HCT116 (cell line): ENCODE results near the gene FAM193A. TPM values are rescaled to one million over a fixed set of nuclear protein-coding genes. Genes with fewer than 3 reads are reported as not detected.

Source experiments
- ATAC-seq: fragments of 200-7000 bp; cut with Tn5 transposase; 2 replicates; pipeline ENCODE4 v1.9.1; 2020; ENCODE audit warnings: mild to moderate bottlenecking, moderate library complexity
- BruUV-seq: library from RNA; stranded (reverse); fragments of 400-500 nt; replicated peaks from 2 replicates; lab custom pipeline; 2021; lab: Mats Ljungman, UMichigan
- CTCF ChIA-PET: fragments of 300-600 bp; sonication (Branson Sonifier 250); formaldehyde crosslinking; loops from one replicate; lab custom pipeline; 2021; ENCODE audit warnings: antibody characterized with exemption; lab: Charles Lee
- POLR2A ChIA-PET: fragments of 300-600, 350-600 bp; sonication (Branson Sonifier 250); formaldehyde crosslinking; loops from one replicate; lab custom pipeline; 2021; ENCODE audit warnings: antibody characterized with exemption; lab: Charles Lee
- RAD21 ChIA-PET, 2 experiments: fragments of 300-600 bp; sonication (Branson Sonifier 250); formaldehyde crosslinking; loops; one replicate each; lab custom pipeline; 2023; ENCODE audit warnings: low total read pairs in 2 of 2; ENCODE audit not compliant: uncharacterized antibody in 2 of 2, unreplicated experiment in 2 of 2, low non-redundant PET in 1 of 2; lab: Charles Lee
- DNase-seq: peaks from one replicate; pipeline ENCODE4 v3.0.0-alpha.2; 2010; ENCODE audit warnings: low read depth, low spot score
- H2AFZ ChIP-seq: fragments of 200-600 bp; shearing (Covaris generic), sonication (generic); 2 replicates; pipeline ENCODE4 v1.6.1; 2017; ENCODE audit warnings: low read depth, mixed run types, mixed read lengths, antibody characterized with exemption, low read length; ENCODE audit not compliant: poor library complexity, severe bottlenecking
- H3K27ac ChIP-seq: 2 replicates; pipeline ENCODE4 v1.5.1; 2012; ENCODE audit warnings: low read depth, low read length
- H3K27me3 ChIP-seq: fragments of 200-600 bp; sonication (generic); 2 replicates; pipeline ENCODE4 v1.6.1; 2016; ENCODE audit warnings: mixed run types, low read length, mixed read lengths; ENCODE audit not compliant: insufficient read depth
- H3K36me3 ChIP-seq, 2 experiments: fragments of 200-500 bp in 1 of 2; fragments of 200-600 bp in 1 of 2; sonication (Bioruptor generic) in 1 of 2; sonication (generic) in 1 of 2; 2 replicates each; pipeline versions ENCODE4 v1.5.1 to v1.6.1; 2014 to 2016; ENCODE audit warnings: low read length in 2 of 2, inconsistent platforms in 1 of 2, mixed read lengths in 1 of 2, mixed run types in 1 of 2; ENCODE audit not compliant: insufficient read depth in 2 of 2, control insufficient read depth in 1 of 2
- H3K4me1 ChIP-seq, 2 experiments: fragments of 200-600 bp in 1 of 2; sonication (generic) in 1 of 2; 2 replicates each; pipeline versions ENCODE4 v1.5.1 to v1.6.1; 2012 to 2017; ENCODE audit warnings: low read length in 2 of 2, inconsistent platforms in 1 of 2, mild to moderate bottlenecking in 1 of 2, mixed read lengths in 1 of 2, mixed run types in 1 of 2, moderate library complexity in 1 of 2; ENCODE audit not compliant: insufficient read depth in 2 of 2, control insufficient read depth in 1 of 2
- H3K4me2 ChIP-seq: fragments of 200-600 bp; sonication (generic); 2 replicates; pipeline ENCODE4 v1.6.1; 2017; ENCODE audit warnings: mixed run types, low read length, mixed read lengths
- H3K4me3 ChIP-seq, 2 experiments: fragments of 200-600 bp in 1 of 2; sonication (generic) in 1 of 2; replicated peaks in 1 of 2; 2 replicates each; pipeline ENCODE4 v1.5.1; 2011 to 2016; ENCODE audit warnings: low read length in 2 of 2, control low read depth in 1 of 2, low read depth in 1 of 2, mild to moderate bottlenecking in 1 of 2, mixed read lengths in 1 of 2, mixed run types in 1 of 2
- H3K79me2 ChIP-seq: fragments of 200-600 bp; sonication (generic); 2 replicates; pipeline ENCODE4 v1.6.1; 2017; ENCODE audit warnings: mild to moderate bottlenecking, mixed run types, low read length, moderate library complexity, mixed read lengths; ENCODE audit not compliant: insufficient read depth
- H3K9ac ChIP-seq: fragments of 200-600 bp; sonication (generic); 2 replicates; pipeline ENCODE4 v1.6.1; 2016; ENCODE audit warnings: low read length, mixed read lengths
- H3K9me2 ChIP-seq: fragments of 200-600 bp; sonication (generic), shearing (Covaris generic); 2 replicates; pipeline ENCODE4 v1.6.1; 2017; ENCODE audit warnings: mixed run types, mild to moderate bottlenecking, moderate library complexity; ENCODE audit not compliant: insufficient read depth
- H3K9me3 ChIP-seq, 2 experiments: fragments of 200-500 bp in 1 of 2; fragments of 200-600 bp in 1 of 2; sonication (Bioruptor generic) in 1 of 2; sonication (generic) in 1 of 2; 2 replicates each; pipeline ENCODE4 v1.6.1; 2014 to 2017; ENCODE audit warnings: low read length in 2 of 2, mixed read lengths in 2 of 2, inconsistent platforms in 1 of 2, low read depth in 1 of 2, mild to moderate bottlenecking in 1 of 2, mixed run types in 1 of 2, moderate library complexity in 1 of 2; ENCODE audit not compliant: control insufficient read depth in 1 of 2, insufficient read depth in 1 of 2
- H4K20me1 ChIP-seq: fragments of 200-600 bp; sonication (generic), shearing (Covaris generic); 2 replicates; pipeline ENCODE4 v1.6.1; 2017; ENCODE audit warnings: mixed run types, mild to moderate bottlenecking, moderate library complexity; ENCODE audit not compliant: insufficient read depth
- CBX3 ChIP-seq: IDR thresholded peaks from 2 replicates; pipeline ENCODE4 v1.6.1; 2012; ENCODE audit warnings: low read depth
- CEBPB ChIP-seq: IDR thresholded peaks from 2 replicates; pipeline ENCODE4 v1.6.1; 2012; ENCODE audit warnings: low read depth
- CTCF ChIP-seq, 3 experiments: fragments of 200-600 bp in 1 of 3; sonication (generic) in 1 of 3; IDR thresholded peaks in 2 of 3; conservative IDR thresholded peaks in 1 of 3; 2 replicates each; pipeline ENCODE4 v1.5.1; 2012 to 2017; ENCODE audit warnings: low read depth in 2 of 3, low read length in 2 of 3, antibody characterized with exemption in 1 of 3, borderline replicate concordance in 1 of 3, control low read depth in 1 of 3, mild to moderate bottlenecking in 1 of 3, mixed read lengths in 1 of 3, mixed run types in 1 of 3, moderate library complexity in 1 of 3; ENCODE audit not compliant: insufficient read depth in 1 of 3
- EZH2 ChIP-seq: fragments of 200-600 bp; sonication (generic); IDR thresholded peaks from 2 replicates; pipeline ENCODE4 v1.6.1; 2017; ENCODE audit warnings: antibody characterized with exemption, mixed run types
- FOSL1 ChIP-seq: IDR thresholded peaks from 2 replicates; pipeline ENCODE4 v1.6.1; 2012; ENCODE audit warnings: low read depth
- MAX ChIP-seq: IDR thresholded peaks from 2 replicates; pipeline ENCODE4 v1.6.1; 2012
- POLR2AphosphoS5 ChIP-seq: IDR thresholded peaks from 2 replicates; pipeline ENCODE4 v1.6.1; 2011; ENCODE audit warnings: mild to moderate bottlenecking, low read depth, low read length, moderate library complexity
- RAD21 ChIP-seq: IDR thresholded peaks from 2 replicates; pipeline ENCODE4 v1.6.1; 2012; ENCODE audit warnings: low read depth, mild to moderate bottlenecking
- TCF7L2 ChIP-seq: IDR thresholded peaks from 2 replicates; pipeline ENCODE4 v1.7.0; 2011; ENCODE audit warnings: borderline replicate concordance, inconsistent platforms; ENCODE audit not compliant: insufficient read depth, insufficient read length; ENCODE audit errors: extremely low read depth
- YY1 ChIP-seq: IDR thresholded peaks from 2 replicates; pipeline ENCODE4 v1.6.1; 2011; ENCODE audit warnings: low read length, low read depth, moderate library complexity, mild to moderate bottlenecking; ENCODE audit not compliant: insufficient replicate concordance; ENCODE audit errors: extremely low read depth
- ZBTB33 ChIP-seq: IDR thresholded peaks from 2 replicates; pipeline ENCODE4 v1.6.1; 2011; ENCODE audit warnings: mild to moderate bottlenecking, low read length, moderate library complexity; ENCODE audit not compliant: insufficient replicate concordance; ENCODE audit errors: extremely low read depth
- ZNF274 ChIP-seq: fragments of 200-500 bp; sonication (Bioruptor generic); IDR thresholded peaks from 2 replicates; pipeline ENCODE4 v1.6.1; 2014; ENCODE audit warnings: mild to moderate bottlenecking, low read depth, low read length, inconsistent platforms
- intact Hi-C: fragments of 100-400 bp; cut with micrococcal nuclease; formaldehyde crosslinking; loops from 2 replicates; pipeline ENCODE4 v1.10.0; 2022
- total RNA-seq: library from RNA; stranded (reverse); gene quantifications from one replicate; pipeline ENCODE4 v1.2.1, GENCODE V29; 2021; ENCODE audit not compliant: unreplicated experiment

The FAM193A gene
- total RNA-seq, 1 experiment from 2014 or later: 15.7 TPM

- H2AFZ ChIP-seq: no peak overlapping the region
Observed at GRCh38 chr4:2689825-2690700, 153.6 kb downstream of the FAM193A start.

GRCh38 chr4:2691313-2691712 lies 154.9 kb downstream of the FAM193A start:
- H3K27me3 ChIP-seq: no peaks in the 10 kb centered on the region
- POLR2A ChIA-PET: no interaction called here
- no peak overlapping the region for H3K4me2 ChIP-seq
- H3K4me3 ChIP-seq: no peak overlapping the region
- no peak overlapping the region for H3K27ac ChIP-seq
- DNase-seq (no peak), ATAC-seq (no peak)
- H3K9me2 ChIP-seq: no peaks in the 10 kb centered on the region
- TF ChIP-seq TCF7L2 (no peak), CTCF (IDR thresholded peaks at IDR 0.05 in 2 of 3, conservative IDR thresholded peaks at IDR 0.05 in 1 of 3; ENCODE audit: borderline replicate concordance in 1 of 3, insufficient read depth in 1 of 3, low read depth in 2 of 3, low read length in 2 of 3) (no peak), ZBTB33 (no peak), MAX (no peak), FOSL1 (no peak), ZNF274 (no peak), CBX3 (no peak), POLR2AphosphoS5 (no peak)
- TF ChIP-seq, all 23 proteins: peak for 0
- no peaks in the 10 kb centered on the region; the same call in 1 of the 2 replicates for H3K79me2 ChIP-seq
- no peak overlapping the region for H3K9ac ChIP-seq
- no peak overlapping the region for H2AFZ ChIP-seq
- BruUV-seq: no TSS peak
- RAD21 ChIA-PET: no interaction called here
- H4K20me1 ChIP-seq: peaks cover 3% of the 10 kb centered on the region; the same call in 1 of the 2 replicates
- no peaks in the 10 kb centered on the region for H3K9me3 ChIP-seq
- intact Hi-C loops: no loop called here
- no peaks in the 10 kb centered on the region for H3K4me1 ChIP-seq
- H3K36me3 ChIP-seq: peaks cover 18 to 45% of the 10 kb centered on the region in 2 experiments; a peak in 2 of 4 replicates
- CTCF ChIA-PET: no interaction called here

More at GRCh38 chr4:2689825-2690700, 153.6 kb downstream of the FAM193A start:
- Histone ChIP-seq H3K27ac (no peak overlapping the region), H3K4me1 (no peaks in the 10 kb centered on the region), H3K9me3 (no peaks in the 10 kb centered on the region), H3K36me3 (peaks cover 14 to 39% of the 10 kb centered on the region in 2 experiments; a peak in 2 of 4 replicates), H3K27me3 (no peaks in the 10 kb centered on the region), H4K20me1 (no peaks in the 10 kb centered on the region; the same call in 1 of the 2 replicates), H3K9ac (no peak overlapping the region), H3K9me2 (no peaks in the 10 kb centered on the region), H3K4me3 (no peak overlapping the region), H3K4me2 (no peak overlapping the region), H3K79me2 (no peaks in the 10 kb centered on the region; the same call in 1 of the 2 replicates)
- intact Hi-C loops: no loop called here
- RAD21 ChIA-PET: no interaction called here
- no peak for TF ChIP-seq CEBPB
- TF ChIP-seq YY1: no peak
- TF ChIP-seq RAD21: no peak
- TF ChIP-seq EZH2: no peak
- POLR2A ChIA-PET: no interaction called here
- DNase-seq (no peak), ATAC-seq (no peak)
- CTCF ChIA-PET: no interaction called here
- no TSS peak for BruUV-seq
